Measurements from ENCODE around the gene SDK1.
A peak's percentile ranks its signal among the peaks of the same experiment; 100 is the strongest.

GRCh38 chr7:4272141-4272540 lies 971.1 kb downstream of the SDK1 start:
- peak in 1 of 2 experiments; percentile 25; a peak in 1 of 4 replicates for TF ChIP-seq CTCF (conservative IDR thresholded peaks at IDR 0.05; ENCODE audit: low read depth in 2 of 2)
- no peak for TF ChIP-seq EZH2 (IDR thresholded peaks at IDR 0.05; ENCODE audit: low read depth, unreplicated experiment)

Measured in GM23338 (cell line).